Mononuclear cell (primary cell): ENCODE data around the gene PTPRE. TPM values are rescaled to one million over a fixed set of nuclear protein-coding genes. Genes with fewer than 3 reads are reported as not detected.

Experiments used
- H3K27me3 ChIP-seq: 2 replicates; pipeline ENCODE4 v1.6.0; 2011; ENCODE audit warnings: low read length, control low read depth; ENCODE audit not compliant: insufficient read depth
- H3K4me1 ChIP-seq: 2 replicates; pipeline ENCODE4 v1.5.1; 2011; ENCODE audit warnings: mild to moderate bottlenecking, low read length, control low read depth; ENCODE audit not compliant: insufficient read depth
- H3K4me3 ChIP-seq: 2 replicates; pipeline ENCODE4 v1.5.1; 2011; ENCODE audit warnings: mild to moderate bottlenecking, low read length, moderate library complexity
- H3K9me3 ChIP-seq: 2 replicates; pipeline ENCODE4 v1.5.1; 2011; ENCODE audit warnings: low read depth, mild to moderate bottlenecking, control low read depth, low read length
- total RNA-seq: library from RNA; depleted of rRNA; stranded (reverse); fragments of >200 nt; gene quantifications from one replicate; pipeline ENCODE4 v1.2.3, GENCODE V29; 2012

The PTPRE gene
- total RNA-seq, 1 donor = 205 TPM

- Histone ChIP-seq H3K4me1 (no peaks in the 10 kb centered on the region), H3K4me3 (no peak overlapping the region), H3K9me3 (no peaks in the 10 kb centered on the region), H3K27me3 (no peaks in the 10 kb centered on the region)
Measured at GRCh38 chr10:128109707-128110106, 202.8 kb downstream of the PTPRE start.

GRCh38 chr10:128110339-128110738 lies 203.4 kb downstream of the PTPRE start:
- no peaks in the 10 kb centered on the region for H3K9me3 ChIP-seq
- no peaks in the 10 kb centered on the region for H3K4me1 ChIP-seq
- H3K27me3 ChIP-seq = no peaks in the 10 kb centered on the region
- H3K4me3 ChIP-seq = no peak overlapping the region

GRCh38 chr10:128111696-128112095 lies 204.8 kb downstream of the PTPRE start:
- Histone ChIP-seq H3K9me3 (no peaks in the 10 kb centered on the region), H3K27me3 (no peaks in the 10 kb centered on the region), H3K4me3 (no peak overlapping the region), H3K4me1 (no peaks in the 10 kb centered on the region)

- Histone ChIP-seq H3K4me1 (no peaks in the 10 kb centered on the region), H3K4me3 (no peak overlapping the region), H3K9me3 (no peaks in the 10 kb centered on the region), H3K27me3 (no peaks in the 10 kb centered on the region)
Measured at GRCh38 chr10:128113026-128113425, 206.1 kb downstream of the PTPRE start.

GRCh38 chr10:128114901-128115300 lies 208.0 kb downstream of the PTPRE start:
- Histone ChIP-seq H3K4me3 (no peak overlapping the region), H3K27me3 (no peaks in the 10 kb centered on the region), H3K4me1 (no peaks in the 10 kb centered on the region), H3K9me3 (no peaks in the 10 kb centered on the region)

GRCh38 chr10:128115356-128115755 lies 208.5 kb downstream of the PTPRE start:
- no peaks in the 10 kb centered on the region for H3K27me3 ChIP-seq
- H3K9me3 ChIP-seq = no peaks in the 10 kb centered on the region
- H3K4me1 ChIP-seq = no peaks in the 10 kb centered on the region
- no peak overlapping the region for H3K4me3 ChIP-seq

- Histone ChIP-seq H3K9me3 (no peaks in the 10 kb centered on the region), H3K4me1 (no peaks in the 10 kb centered on the region), H3K4me3 (no peak overlapping the region), H3K27me3 (no peaks in the 10 kb centered on the region)
Measured at GRCh38 chr10:128116187-128116586, 209.3 kb downstream of the PTPRE start.

GRCh38 chr10:128116851-128117615 lies 210.1 kb downstream of the PTPRE start:
- H3K4me1 ChIP-seq = no peaks in the 10 kb centered on the region
- no peaks in the 10 kb centered on the region for H3K27me3 ChIP-seq
- no peak overlapping the region for H3K4me3 ChIP-seq
- H3K9me3 ChIP-seq = no peaks in the 10 kb centered on the region

- H3K4me1 ChIP-seq = peaks cover 27% of the 10 kb centered on the region
- no peak overlapping the region for H3K4me3 ChIP-seq
- no peaks in the 10 kb centered on the region for H3K9me3 ChIP-seq
- peaks cover 4% of the 10 kb centered on the region for H3K27me3 ChIP-seq
Measured at GRCh38 chr10:128121750-128122412, 215.0 kb downstream of the PTPRE start.

GRCh38 chr10:128122931-128123330 lies 216.0 kb downstream of the PTPRE start:
- Histone ChIP-seq H3K4me3 (no peak overlapping the region), H3K27me3 (peaks cover 4% of the 10 kb centered on the region), H3K9me3 (no peaks in the 10 kb centered on the region), H3K4me1 (peaks cover 33% of the 10 kb centered on the region)

- H3K4me1 ChIP-seq = peaks cover 33% of the 10 kb centered on the region
Measured at GRCh38 chr10:128123846-128124245, 216.9 kb downstream of the PTPRE start.

GRCh38 chr10:128124813-128125403 lies 218.0 kb downstream of the PTPRE start:
- peak overlapping the region; percentile 45 for H3K4me3 ChIP-seq

More at GRCh38 chr10:128123846-128124245, 216.9 kb downstream of the PTPRE start:
- peaks cover 4% of the 10 kb centered on the region for H3K27me3 ChIP-seq
- no peak overlapping the region for H3K4me3 ChIP-seq
- H3K9me3 ChIP-seq = no peaks in the 10 kb centered on the region

GRCh38 chr10:128125416-128125943 lies 218.6 kb downstream of the PTPRE start:
- Histone ChIP-seq H3K9me3 (no peaks in the 10 kb centered on the region), H3K4me3 (peak overlapping the region; percentile 45), H3K4me1 (peaks cover 33% of the 10 kb centered on the region), H3K27me3 (peaks cover 4% of the 10 kb centered on the region)

More at GRCh38 chr10:128124813-128125403, 218.0 kb downstream of the PTPRE start:
- Histone ChIP-seq H3K9me3 (no peaks in the 10 kb centered on the region), H3K4me1 (peaks cover 33% of the 10 kb centered on the region), H3K27me3 (peaks cover 4% of the 10 kb centered on the region)

GRCh38 chr10:128125944-128126764 lies 219.3 kb downstream of the PTPRE start, which contains the start of gene MKI67:
MKI67 (minus strand) TSS chr10:128126423; CDS start chr10:128125667, 756 bp downstream.
- peak within 1 kb of the TSS; percentile 51 for H3K4me3 ChIP-seq
- H3K9me3 ChIP-seq = no peaks in the 10 kb centered on the region
- H3K27me3 ChIP-seq = peaks cover 4% of the 10 kb centered on the region
- peaks cover 33% of the 10 kb centered on the region for H3K4me1 ChIP-seq
